H9 (cell line): ENCODE results near the gene PUDP. TPM values are rescaled to one million over a fixed set of nuclear protein-coding genes. Genes with fewer than 3 reads are reported as not detected.
A peak's percentile ranks its signal among the peaks of the same experiment; 100 is the strongest.

Source experiments
- DNase-seq: peaks from one replicate; pipeline ENCODE4 v3.0.0-alpha.2; 2017
- H2AFZ ChIP-seq: one replicate; pipeline ENCODE4 v1.6.1; 2013; ENCODE audit warnings: mild to moderate bottlenecking, low read length, control low read depth, moderate library complexity
- H2AK5ac ChIP-seq: 2 replicates; pipeline ENCODE4 v1.6.1; 2013; ENCODE audit warnings: low read length, control low read depth, mixed read lengths; ENCODE audit not compliant: insufficient read length
- H2BK120ac ChIP-seq: one replicate; pipeline ENCODE4 v1.6.1; 2013; ENCODE audit warnings: low read depth, mild to moderate bottlenecking, low read length, control low read depth, inconsistent platforms; ENCODE audit not compliant: poor library complexity, severe bottlenecking
- H2BK12ac ChIP-seq: 2 replicates; pipeline ENCODE4 v1.6.1; 2013; ENCODE audit warnings: low read length, control low read depth, mixed read lengths, low read depth; ENCODE audit not compliant: insufficient read length
- H2BK15ac ChIP-seq: 2 replicates; pipeline ENCODE4 v1.6.1; 2013; ENCODE audit warnings: low read depth, low read length, control low read depth
- H2BK20ac ChIP-seq: one replicate; pipeline ENCODE4 v1.6.1; 2013; ENCODE audit warnings: low read depth, mild to moderate bottlenecking, low read length, control low read depth, inconsistent platforms; ENCODE audit not compliant: poor library complexity, severe bottlenecking
- H2BK5ac ChIP-seq: 2 replicates; pipeline ENCODE4 v1.6.1; 2013; ENCODE audit warnings: low read length, control low read depth, mixed read lengths; ENCODE audit not compliant: insufficient read length
- H3K14ac ChIP-seq: 2 replicates; pipeline ENCODE4 v1.6.1; 2013; ENCODE audit warnings: low read length, control low read depth; ENCODE audit not compliant: insufficient read depth
- H3K18ac ChIP-seq: 2 replicates; pipeline ENCODE4 v1.6.1; 2013; ENCODE audit warnings: low read depth, mild to moderate bottlenecking, mixed read lengths, low read length, control low read depth; ENCODE audit not compliant: insufficient read length
- H3K23ac ChIP-seq: 2 replicates; pipeline ENCODE4 v1.6.1; 2013; ENCODE audit warnings: low read length, control low read depth, mixed read lengths, low read depth; ENCODE audit not compliant: insufficient read length
- H3K23me2 ChIP-seq: 2 replicates; pipeline ENCODE4 v1.6.1; 2013; ENCODE audit warnings: low read depth, mild to moderate bottlenecking, mixed read lengths, low read length, control low read depth; ENCODE audit not compliant: insufficient read length, poor library complexity, severe bottlenecking
- H3K27ac ChIP-seq: 2 replicates; pipeline ENCODE4 v1.5.1; 2013; ENCODE audit warnings: low read length, control low read depth, mixed read lengths, low read depth; ENCODE audit not compliant: insufficient read length
- H3K27me3 ChIP-seq: 2 replicates; pipeline ENCODE4 v1.6.1; 2013; ENCODE audit warnings: low read length, control low read depth, inconsistent platforms; ENCODE audit not compliant: insufficient read depth
- H3K4ac ChIP-seq: 2 replicates; pipeline ENCODE4 v1.6.1; 2013; ENCODE audit warnings: low read depth, mild to moderate bottlenecking, control low read depth, inconsistent platforms, low read length, moderate library complexity
- H3K4me1 ChIP-seq: 2 replicates; pipeline ENCODE4 v1.6.1; 2013; ENCODE audit warnings: low read length, control low read depth, inconsistent platforms; ENCODE audit not compliant: insufficient read depth
- H3K4me2 ChIP-seq: 2 replicates; pipeline ENCODE4 v1.6.1; 2013; ENCODE audit warnings: low read length, control low read depth, mixed read lengths; ENCODE audit not compliant: insufficient read length, insufficient read depth
- H3K56ac ChIP-seq: 2 replicates; pipeline ENCODE4 v1.6.1; 2013; ENCODE audit warnings: low read depth, mild to moderate bottlenecking, mixed read lengths, low read length, control low read depth; ENCODE audit not compliant: insufficient read length
- H3K79me1 ChIP-seq: 2 replicates; pipeline ENCODE4 v1.6.1; 2013; ENCODE audit warnings: low read depth, mild to moderate bottlenecking, moderate library complexity, low read length, control low read depth, inconsistent platforms; ENCODE audit not compliant: insufficient read depth, poor library complexity, severe bottlenecking
- H3K79me2 ChIP-seq: 2 replicates; pipeline ENCODE4 v1.6.1; 2013; ENCODE audit warnings: low read length, control low read depth, inconsistent platforms; ENCODE audit not compliant: insufficient read depth
- H3K9ac ChIP-seq: 2 replicates; pipeline ENCODE4 v1.6.1; 2013; ENCODE audit warnings: low read length, control low read depth, mixed read lengths; ENCODE audit not compliant: insufficient read length; ENCODE audit errors: extremely low read depth
- H3K9me3 ChIP-seq: one replicate; pipeline ENCODE4 v1.6.1; 2013; ENCODE audit warnings: low read depth, low read length, inconsistent platforms; ENCODE audit not compliant: control insufficient read depth
- H3T11ph ChIP-seq: one replicate; pipeline ENCODE4 v1.6.1; 2013; ENCODE audit warnings: mild to moderate bottlenecking, low read length, control low read depth, inconsistent platforms
- H4K20me1 ChIP-seq: one replicate; pipeline ENCODE4 v1.6.1; 2013; ENCODE audit not compliant: control insufficient read depth, insufficient read length, insufficient read depth
- H4K5ac ChIP-seq: 2 replicates; pipeline ENCODE4 v1.6.1; 2013; ENCODE audit warnings: low read depth, mild to moderate bottlenecking, mixed read lengths, low read length, control low read depth; ENCODE audit not compliant: insufficient read length
- H4K8ac ChIP-seq: replicated peaks from 2 replicates; pipeline ENCODE4 v1.6.1; 2013; ENCODE audit warnings: low read length, control low read depth, mixed read lengths, low read depth; ENCODE audit not compliant: insufficient read length
- H4K91ac ChIP-seq: 2 replicates; pipeline ENCODE4 v1.6.1; 2013; ENCODE audit warnings: low read depth, mild to moderate bottlenecking, moderate library complexity, mixed read lengths, low read length, control low read depth; ENCODE audit not compliant: insufficient read length
- H3K27ac Mint-ChIP-seq, 3 experiments: 2 replicates in 2 of 3; 3 replicates in 1 of 3; pipeline ENCODE4 v1.8.0; 2020 to 2021; ENCODE audit warnings: mixed read lengths in 3 of 3, mild to moderate bottlenecking in 1 of 3, moderate library complexity in 1 of 3
- H3K27me3 Mint-ChIP-seq: 2 replicates; pipeline ENCODE4 v1.8.0; 2021; ENCODE audit warnings: low read depth, mild to moderate bottlenecking, moderate library complexity, mixed read lengths
- H3K36me3 Mint-ChIP-seq, 3 experiments: 2 replicates in 2 of 3; 3 replicates in 1 of 3; pipeline ENCODE4 v1.8.0; 2020 to 2021; ENCODE audit warnings: low read depth in 3 of 3, mixed read lengths in 3 of 3; ENCODE audit not compliant: insufficient read depth in 1 of 3
- H3K4me1 Mint-ChIP-seq, 2 experiments: 2 replicates each; pipeline ENCODE4 v1.8.0; 2020; ENCODE audit warnings: mixed read lengths in 2 of 2
- H3K4me3 Mint-ChIP-seq, 2 experiments: 2 replicates in 1 of 2; 3 replicates in 1 of 2; pipeline ENCODE4 v1.8.0; 2020 to 2021; ENCODE audit warnings: mild to moderate bottlenecking in 2 of 2, mixed read lengths in 2 of 2, moderate library complexity in 1 of 2
- H3K9me3 Mint-ChIP-seq, 2 experiments: 2 replicates in 1 of 2; 3 replicates in 1 of 2; pipeline ENCODE4 v1.8.0; 2020; ENCODE audit warnings: mild to moderate bottlenecking in 2 of 2, mixed read lengths in 2 of 2, moderate library complexity in 1 of 2
- CTCF ChIP-seq: fragments of 200-600 bp; sonication (generic); conservative IDR thresholded peaks from 3 replicates; pipeline ENCODE4 v1.8.0; 2021; ENCODE audit warnings: antibody characterized with exemption, mild to moderate bottlenecking
- WGBS: extraction: QIAGEN DNeasy Blood & Tissue Kit; methylation state at CpG from one replicate; pipeline ENCODE4 v1.1.7; 2013; ENCODE audit warnings: missing lambda C conversion rate, low lambda C conversion rate, mixed read lengths; ENCODE audit not compliant: insufficient read length; ENCODE audit errors: extremely low coverage; 5-methylcytosine and 5-hydroxymethylcytosine counted together
- total RNA-seq: library from RNA; stranded (reverse); gene quantifications from 2 replicates; pipeline ENCODE4 v1.2.1, GENCODE V29; 2021

Gene PUDP
- total RNA-seq, 1 experiment from 2014 or later: 46.3 TPM

- Mint-ChIP-seq H3K4me1 (peaks cover 24 to 26% of the 10 kb centered on the region in 2 experiments), H3K27ac (no peak overlapping the region; a peak in 1 of 7 replicates), H3K27me3 (no peaks in the 10 kb centered on the region; the same call in 1 of the 2 replicates), H3K9me3 (no peaks in the 10 kb centered on the region), H3K36me3 (no peaks in the 10 kb centered on the region), H3K4me3 (no peak overlapping the region)
- WGBS: no CpG with 5 or more reads among the region's 7 CpGs
- Histone ChIP-seq H2BK15ac (no peak overlapping the region), H2BK20ac (no peak overlapping the region), H4K8ac (no peak overlapping the region), H4K5ac (no peak overlapping the region), H3K27ac (no peak overlapping the region), H2BK12ac (no peak overlapping the region), H3K9ac (no peak overlapping the region), H3K79me1 (no peaks in the 10 kb centered on the region), H4K91ac (no peak overlapping the region), H2BK120ac (no peak overlapping the region), H3K4ac (no peak overlapping the region), H3K23me2 (no peaks in the 10 kb centered on the region), H3K4me2 (peak overlapping the region; percentile 8), H3K27me3 (no peaks in the 10 kb centered on the region), H4K20me1 (no peaks in the 10 kb centered on the region), H3K14ac (no peak overlapping the region), H3K9me3 (no peaks in the 10 kb centered on the region), H3K4me1 (peaks cover 8% of the 10 kb centered on the region; the same call in 1 of the 2 replicates), H3K56ac (no peak overlapping the region), H2AFZ (no peak overlapping the region), H2AK5ac (no peak overlapping the region), H3K18ac (no peak overlapping the region), H3K79me2 (no peaks in the 10 kb centered on the region), H3T11ph (no peak overlapping the region), H3K23ac (no peak overlapping the region), H2BK5ac (no peak overlapping the region)
- TF ChIP-seq CTCF: no peak
- DNase-seq: no peak
Measured at GRCh38 chrX:7159149-7159861, 11.4 kb upstream of the PUDP start.
